VCaP (cell line): ENCODE measurements around the gene SMIM29.

ENCODE experiments used
- H3K27ac ChIP-seq: fragments of 450-650 bp; 2 replicates; pipeline ENCODE4 v1.5.1; 2017
- TF ChIP-seq, protein P1 (sequence below): fragments of 450-650 bp; conservative IDR thresholded peaks from 2 replicates; pipeline ENCODE4 v1.5.1; 2017; ENCODE audit warnings: mild to moderate bottlenecking, moderate library complexity

SMIM29 gene

GRCh38 chr6:34204693-34205092 is 44.1 kb downstream of the SMIM29 start:
- H3K27ac ChIP-seq = no peak overlapping the region
- TF ChIP-seq, protein P1, sequence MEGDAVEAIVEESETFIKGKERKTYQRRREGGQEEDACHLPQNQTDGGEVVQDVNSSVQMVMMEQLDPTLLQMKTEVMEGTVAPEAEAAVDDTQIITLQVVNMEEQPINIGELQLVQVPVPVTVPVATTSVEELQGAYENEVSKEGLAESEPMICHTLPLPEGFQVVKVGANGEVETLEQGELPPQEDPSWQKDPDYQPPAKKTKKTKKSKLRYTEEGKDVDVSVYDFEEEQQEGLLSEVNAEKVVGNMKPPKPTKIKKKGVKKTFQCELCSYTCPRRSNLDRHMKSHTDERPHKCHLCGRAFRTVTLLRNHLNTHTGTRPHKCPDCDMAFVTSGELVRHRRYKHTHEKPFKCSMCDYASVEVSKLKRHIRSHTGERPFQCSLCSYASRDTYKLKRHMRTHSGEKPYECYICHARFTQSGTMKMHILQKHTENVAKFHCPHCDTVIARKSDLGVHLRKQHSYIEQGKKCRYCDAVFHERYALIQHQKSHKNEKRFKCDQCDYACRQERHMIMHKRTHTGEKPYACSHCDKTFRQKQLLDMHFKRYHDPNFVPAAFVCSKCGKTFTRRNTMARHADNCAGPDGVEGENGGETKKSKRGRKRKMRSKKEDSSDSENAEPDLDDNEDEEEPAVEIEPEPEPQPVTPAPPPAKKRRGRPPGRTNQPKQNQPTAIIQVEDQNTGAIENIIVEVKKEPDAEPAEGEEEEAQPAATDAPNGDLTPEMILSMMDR = no peak

DNA sequence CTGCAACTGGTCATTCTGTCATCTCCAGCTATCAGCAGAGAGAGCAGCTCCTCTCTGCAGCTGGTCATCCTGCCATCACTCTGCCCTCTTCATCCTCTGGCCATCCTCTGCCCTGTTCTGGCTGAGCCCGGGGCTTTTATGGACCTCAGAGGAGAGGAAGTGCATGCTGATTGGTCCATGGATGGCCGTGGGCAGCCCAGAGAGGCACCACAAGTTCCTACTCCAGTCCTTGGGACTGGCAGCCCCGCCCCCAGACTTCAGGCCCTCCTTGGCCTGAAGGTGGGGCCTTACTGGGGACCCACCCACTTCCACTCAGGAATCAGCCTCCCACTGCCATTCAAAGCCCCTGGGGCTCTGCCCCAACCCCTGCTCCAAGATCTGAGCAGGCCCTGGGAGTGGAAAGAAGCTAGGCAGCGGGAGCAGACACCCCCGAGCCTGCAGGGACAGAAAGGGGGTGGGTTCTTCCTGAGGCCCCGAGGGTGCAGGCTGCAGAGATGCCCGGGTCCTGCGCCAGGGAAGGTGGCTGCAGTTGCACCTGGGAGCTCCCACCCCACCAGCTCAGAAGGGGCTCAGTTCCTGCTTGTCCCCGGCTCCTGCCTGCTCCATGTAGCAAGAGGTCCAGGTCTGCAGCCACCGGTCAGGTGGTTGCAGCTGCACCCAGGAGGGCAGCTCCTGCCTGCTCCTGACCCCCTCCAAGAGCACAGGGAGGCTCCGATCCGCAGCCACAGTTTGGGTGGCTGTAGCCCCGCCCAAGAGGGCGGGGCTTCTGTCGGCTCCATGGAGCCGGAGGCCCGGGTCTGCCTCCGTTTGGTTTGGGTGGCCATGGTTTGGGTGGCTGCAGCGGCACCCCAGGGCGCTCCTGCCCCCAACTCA is 46.2 kb downstream of the SMIM29 start:
- TF ChIP-seq, protein P1 = no peak

DNA sequence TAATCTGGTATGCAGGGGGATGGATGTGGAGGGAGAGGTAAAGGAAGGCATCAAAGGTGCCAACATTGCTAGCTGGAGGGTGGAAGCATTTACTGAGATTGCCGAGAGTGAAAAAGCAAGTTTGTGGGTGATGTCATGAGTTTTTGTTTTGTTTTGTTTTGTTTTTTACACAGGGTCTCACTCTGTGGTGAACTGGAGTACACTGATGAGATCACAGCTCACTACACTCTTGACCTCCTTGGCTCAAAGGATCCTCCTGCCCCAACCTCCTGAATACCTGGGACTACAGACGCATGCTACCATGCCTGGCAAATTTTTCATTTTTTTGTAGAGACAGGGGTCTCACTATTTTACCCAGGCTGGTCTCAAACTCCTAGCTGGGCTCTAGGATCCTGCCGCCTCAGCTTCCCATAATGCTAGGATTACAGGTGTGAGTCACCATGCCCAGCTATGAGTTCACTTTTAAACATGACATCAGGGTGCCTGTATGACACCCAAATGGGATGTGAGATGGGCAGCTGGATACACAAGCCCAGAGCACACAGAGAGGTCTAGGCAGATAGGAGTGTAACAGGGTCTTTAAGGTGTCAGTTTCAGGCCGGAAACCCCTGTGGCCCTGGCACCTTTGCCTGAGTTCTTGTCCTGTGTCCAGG is 47.2 kb downstream of the SMIM29 start:
- no peak overlapping the region for H3K27ac ChIP-seq
- TF ChIP-seq, protein P1 = no peak

More for the DNA sequence above, 46.2 kb downstream of the SMIM29 start:
- no peak overlapping the region for H3K27ac ChIP-seq

DNA sequence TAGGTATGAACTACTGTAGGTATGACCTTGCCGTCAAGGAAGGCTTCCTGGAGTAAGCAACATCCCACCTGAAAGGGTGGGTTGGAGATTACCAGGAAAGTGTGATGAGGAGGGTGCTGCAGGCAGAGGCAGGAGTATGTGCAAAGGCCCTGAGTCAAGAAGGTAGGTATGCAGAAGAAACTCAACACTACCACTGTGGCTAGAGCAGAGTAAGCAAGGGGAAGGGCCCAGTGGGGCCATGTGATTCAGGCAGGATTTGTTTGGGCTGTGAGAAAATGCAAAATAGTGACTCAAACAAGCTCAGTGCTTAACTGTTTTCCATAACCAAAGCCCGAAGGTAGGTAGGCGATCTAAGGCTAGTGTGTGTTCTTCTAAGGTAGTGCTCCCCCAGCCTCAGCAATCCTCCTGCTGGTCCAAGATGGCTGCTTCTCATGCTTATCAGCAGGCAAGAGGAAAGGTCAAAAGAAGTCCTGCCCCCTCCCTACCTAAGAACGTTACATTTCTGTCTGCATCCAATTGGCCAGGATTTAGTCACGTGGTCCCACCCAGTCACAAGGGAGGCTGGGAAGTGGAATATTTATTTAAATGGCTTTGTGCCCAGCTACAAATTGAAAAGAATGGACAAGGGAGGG is 48.4 kb downstream of the SMIM29 start:
- no peak overlapping the region for H3K27ac ChIP-seq
- TF ChIP-seq, protein P1 = no peak

GRCh38 chr6:34196833-34197195 is 52.0 kb downstream of the SMIM29 start:
- H3K27ac ChIP-seq = peak overlapping the region; percentile 48; the same call in 1 of the 2 replicates
- TF ChIP-seq, protein P1 = no peak
